CD14-positive monocyte (primary cell): Measurements from ENCODE around the gene TTC7B. TPM values are rescaled to one million over a fixed set of nuclear protein-coding genes. Genes with fewer than 3 reads are reported as not detected.

ENCODE experiments used
- DNase-seq, 3 donors: peaks; one replicate each; pipeline ENCODE4 v3.0.0-alpha.2; 2011 to 2022
- H2AFZ ChIP-seq: 2 replicates; pipeline ENCODE4 v1.6.0; 2012; ENCODE audit warnings: mild to moderate bottlenecking, low read depth, low read length, inconsistent platforms; ENCODE audit not compliant: insufficient read depth, poor library complexity, severe bottlenecking
- H3K27ac ChIP-seq, 2 donors: 1 replicate in 1 of 2; 2 replicates in 1 of 2; pipeline ENCODE4 v1.5.1; 2012 to 2013; ENCODE audit warnings: low read length in 2 of 2, control low read depth in 1 of 2, inconsistent platforms in 1 of 2, low read depth in 1 of 2, mild to moderate bottlenecking in 1 of 2
- H3K27me3 ChIP-seq, 2 donors: one replicate each; pipeline versions ENCODE4 v1.6.0 to v1.6.1; 2011 to 2013; ENCODE audit warnings: low read length in 2 of 2; ENCODE audit not compliant: control insufficient read depth in 2 of 2, insufficient read depth in 2 of 2
- H3K36me3 ChIP-seq, 2 donors: replicated peaks in 1 of 2; 1 replicate in 1 of 2; 2 replicates in 1 of 2; pipeline versions ENCODE4 v1.5.1 to v1.6.1; 2012 to 2013; ENCODE audit warnings: low read length in 2 of 2, control low read depth in 1 of 2, inconsistent platforms in 1 of 2, mild to moderate bottlenecking in 1 of 2; ENCODE audit not compliant: insufficient read depth in 2 of 2, control insufficient read depth in 1 of 2
- H3K4me1 ChIP-seq, 2 donors: 1 replicate in 1 of 2; 2 replicates in 1 of 2; pipeline versions ENCODE4 v1.5.1 to v1.6.1; 2012 to 2013; ENCODE audit warnings: low read length in 2 of 2, control low read depth in 1 of 2, inconsistent platforms in 1 of 2, mild to moderate bottlenecking in 1 of 2, moderate library complexity in 1 of 2; ENCODE audit not compliant: insufficient read depth in 2 of 2, control insufficient read depth in 1 of 2
- H3K4me2 ChIP-seq: replicated peaks from 2 replicates; pipeline ENCODE3; 2012; ENCODE audit warnings: low read length, moderate library complexity, mild to moderate bottlenecking; ENCODE audit not compliant: poor library complexity, severe bottlenecking; ENCODE audit errors: extremely low read depth
- H3K4me3 ChIP-seq, 3 experiments: fragments of 200-600 bp in 1 of 3; sonication (generic) in 1 of 3; replicated peaks in 1 of 3; 1 replicate in 2 of 3; 2 replicates in 1 of 3; pipeline ENCODE4 v1.5.1; 2011 to 2013; ENCODE audit warnings: low read length in 3 of 3, mild to moderate bottlenecking in 3 of 3, control low read depth in 2 of 3, low read depth in 2 of 3, inconsistent platforms in 1 of 3, moderate library complexity in 1 of 3
- H3K79me2 ChIP-seq: 2 replicates; pipeline ENCODE4 v1.6.0; 2012; ENCODE audit warnings: mild to moderate bottlenecking, control low read depth, inconsistent platforms, low read length, moderate library complexity; ENCODE audit not compliant: insufficient read depth
- H3K9ac ChIP-seq: 2 replicates; pipeline ENCODE4 v1.6.0; 2017; ENCODE audit warnings: low read length, mild to moderate bottlenecking; ENCODE audit not compliant: insufficient read depth, poor library complexity, severe bottlenecking
- H3K9me3 ChIP-seq, 2 donors: replicated peaks in 1 of 2; 1 replicate in 1 of 2; 2 replicates in 1 of 2; pipeline versions ENCODE4 v1.5.1 to v1.6.1; 2012 to 2013; ENCODE audit warnings: low read length in 2 of 2, control low read depth in 1 of 2; ENCODE audit not compliant: control insufficient read depth in 1 of 2, insufficient read depth in 1 of 2
- H4K20me1 ChIP-seq: 2 replicates; pipeline ENCODE4 v1.6.0; 2012; ENCODE audit warnings: mild to moderate bottlenecking, low read length, control low read depth, moderate library complexity; ENCODE audit not compliant: insufficient read depth
- H3K27ac Mint-ChIP-seq, 7 donors: one replicate each; pipeline ENCODE4 v1.8.0; 2020; ENCODE audit warnings: mild to moderate bottlenecking in 7 of 7, mixed read lengths in 7 of 7, moderate library complexity in 6 of 7, inconsistent platforms in 2 of 7
- H3K27me3 Mint-ChIP-seq, 3 donors: one replicate each; pipeline ENCODE4 v1.8.0; 2021 to 2022; ENCODE audit warnings: low read depth in 3 of 3, mild to moderate bottlenecking in 3 of 3, mixed read lengths in 3 of 3, moderate library complexity in 3 of 3, inconsistent platforms in 1 of 3
- H3K36me3 Mint-ChIP-seq, 2 donors: one replicate each; pipeline ENCODE4 v1.8.0; 2020; ENCODE audit warnings: mixed read lengths in 2 of 2, inconsistent platforms in 1 of 2, mild to moderate bottlenecking in 1 of 2
- H3K4me1 Mint-ChIP-seq: one replicate; pipeline ENCODE4 v1.8.0; 2020; ENCODE audit warnings: mild to moderate bottlenecking, mixed read lengths
- H3K4me3 Mint-ChIP-seq, 2 donors: one replicate each; pipeline ENCODE4 v1.8.0; 2020; ENCODE audit warnings: mild to moderate bottlenecking in 2 of 2, mixed read lengths in 2 of 2, moderate library complexity in 1 of 2
- H3K9me3 Mint-ChIP-seq, 7 donors: one replicate each; pipeline ENCODE4 v1.8.0; 2020 to 2022; ENCODE audit warnings: mixed read lengths in 7 of 7, mild to moderate bottlenecking in 6 of 7, moderate library complexity in 6 of 7, inconsistent platforms in 2 of 7
- CTCF ChIP-seq: fragments of 200-600 bp; IDR thresholded peaks from one replicate; pipeline ENCODE4 v1.8.0; 2022; ENCODE audit warnings: antibody characterized with exemption, mild to moderate bottlenecking
- WGBS: methylation state at CpG from one replicate; pipeline ENCODE4 v1.1.5; 2013; ENCODE audit warnings: missing lambda C conversion rate; ENCODE audit not compliant: insufficient coverage; 5-methylcytosine and 5-hydroxymethylcytosine counted together
- intact Hi-C, 2 donors: fragments of 100-400 bp; cut with micrococcal nuclease; formaldehyde crosslinking; loops; one replicate each; pipeline versions ENCODE4 v1.15.0 to v1.15.1; 2023
- polyA plus RNA-seq, 3 donors: library from polyadenylated mRNA; depleted of rRNA in 1 of 3; unstranded in 2 of 3; stranded (reverse) in 1 of 3; fragments of 300-500 nt in 2 of 3; fragments of >200 nt in 1 of 3; fragmentation: Illumina TruSeq in 2 of 3; gene quantifications; 1 replicate in 2 of 3; 2 replicates in 1 of 3; pipeline ENCODE4 v1.2.3, GENCODE V29; 2012 to 2021

TTC7B gene
- polyA plus RNA-seq, 3 donors: 0.87 to 2.6 (median 1.2) TPM

- WGBS: no CpG with 5 or more reads among the region's 2 CpGs
- H3K9me3 Mint-ChIP-seq: peaks cover 0 to 1% (median 0%) of the 10 kb centered on the region in 7 donors
Observed at GRCh38 chr14:90864741-90865140, 48.5 kb upstream of the TTC7B start.

GRCh38 chr14:90858511-90858910 is 42.3 kb upstream of the TTC7B start:
- peaks cover 2% of the 10 kb centered on the region for H3K4me1 Mint-ChIP-seq
- peaks cover 0 to 3% of the 10 kb centered on the region in 2 donors for H3K36me3 Mint-ChIP-seq
- peak overlapping the region in 1 of 7 donors; percentile 43 for H3K27ac Mint-ChIP-seq
- no peaks in the 10 kb centered on the region for H3K27me3 ChIP-seq
- DNase-seq: no peak
- peaks cover 0 to 1% (median 0%) of the 10 kb centered on the region in 7 donors for H3K9me3 Mint-ChIP-seq
- no peak for TF ChIP-seq CTCF
- H2AFZ ChIP-seq: no peak overlapping the region
- H3K79me2 ChIP-seq: no peaks in the 10 kb centered on the region
- H3K4me3 Mint-ChIP-seq: no peak overlapping the region
- intact Hi-C loops: no loop called here
- no peak overlapping the region for H3K9ac ChIP-seq
- no peak overlapping the region for H3K27ac ChIP-seq
- H3K27me3 Mint-ChIP-seq: no peaks in the 10 kb centered on the region
- H4K20me1 ChIP-seq: no peaks in the 10 kb centered on the region
- WGBS: 68% methylated on average over 4 of the region's 5 CpGs
- H3K4me3 ChIP-seq: no peak overlapping the region
- H3K4me2 ChIP-seq: no peak overlapping the region
- H3K36me3 ChIP-seq: no peaks in the 10 kb centered on the region
- no peaks in the 10 kb centered on the region for H3K9me3 ChIP-seq
- no peaks in the 10 kb centered on the region for H3K4me1 ChIP-seq

More at GRCh38 chr14:90864741-90865140, 48.5 kb upstream of the TTC7B start:
- no peak overlapping the region for H3K27ac ChIP-seq
- Mint-ChIP-seq H3K4me1 (no peaks in the 10 kb centered on the region), H3K27me3 (no peaks in the 10 kb centered on the region), H3K4me3 (no peak overlapping the region), H3K36me3 (peaks cover 4 to 5% of the 10 kb centered on the region in 2 donors), H3K27ac (no peak overlapping the region)
- no peaks in the 10 kb centered on the region for H3K9me3 ChIP-seq
- intact Hi-C loops: no loop called here
- no peaks in the 10 kb centered on the region for H3K4me1 ChIP-seq
- no peak overlapping the region for H2AFZ ChIP-seq
- H3K36me3 ChIP-seq: no peaks in the 10 kb centered on the region
- no peak for TF ChIP-seq CTCF
- no peak for DNase-seq
- H3K4me3 ChIP-seq: no peak overlapping the region
- H3K9ac ChIP-seq: no peak overlapping the region
- H4K20me1 ChIP-seq: no peaks in the 10 kb centered on the region
- H3K79me2 ChIP-seq: no peaks in the 10 kb centered on the region
- H3K27me3 ChIP-seq: no peaks in the 10 kb centered on the region
- H3K4me2 ChIP-seq: no peak overlapping the region
